ENCODE data around the gene PGM1. TPM values are rescaled to one million over a fixed set of nuclear protein-coding genes. Genes with fewer than 3 reads are reported as not detected.

The PGM1 gene
- total RNA-seq, 1 experiment from 2014 or later = 54.6 TPM

GRCh38 chr1:63619558-63619957 is 26.3 kb downstream of the PGM1 start:
- Histone ChIP-seq H3K36me3 (ENCODE audit: control insufficient read depth in 1 of 2, insufficient read depth in 2 of 2, low read length in 2 of 2) (no peaks in the 10 kb centered on the region), H3K4me2 (ENCODE audit: low read length) (no peak overlapping the region), H3K79me2 (ENCODE audit: insufficient read depth, low read length) (no peaks in the 10 kb centered on the region), H4K20me1 (ENCODE audit: insufficient read depth) (no peaks in the 10 kb centered on the region), H3K27ac (ENCODE audit: low read depth, low read length) (no peak overlapping the region), H3K4me3 (replicated peaks in 1 of 2; ENCODE audit: low read depth in 1 of 2, low read length in 2 of 2) (no peak overlapping the region), H3K9me3 (ENCODE audit: control insufficient read depth in 1 of 2, insufficient read depth in 1 of 2, low read depth in 1 of 2, low read length in 2 of 2) (no peaks in the 10 kb centered on the region), H3K9ac (ENCODE audit: low read length) (no peak overlapping the region), H3K4me1 (ENCODE audit: control insufficient read depth in 1 of 2, insufficient read depth in 2 of 2, low read length in 2 of 2) (peaks cover 0 to 4% of the 10 kb centered on the region in 2 experiments; a peak in 1 of 4 replicates), H3K9me2 (ENCODE audit: insufficient read depth) (no peaks in the 10 kb centered on the region), H2AFZ (ENCODE audit: low read depth, low read length, poor library complexity, severe bottlenecking) (no peak overlapping the region), H3K27me3 (ENCODE audit: insufficient read depth, low read length) (no peaks in the 10 kb centered on the region)
- ChIA-PET RAD21 (ENCODE audit: low non-redundant PET in 1 of 2, low total read pairs in 2 of 2, uncharacterized antibody in 2 of 2, unreplicated experiment in 2 of 2) (no interaction called here), POLR2A (no interaction called here), CTCF (no interaction called here)
- ATAC-seq (no peak), DNase-seq (ENCODE audit: low read depth, low spot score) (no peak)
- BruUV-seq (replicated peaks) = no TSS peak
- no peak for TF ChIP-seq REST (IDR thresholded peaks at IDR 0.05; ENCODE audit: low read depth)
- TF ChIP-seq TCF7L2 (IDR thresholded peaks at IDR 0.05; ENCODE audit: borderline replicate concordance, extremely low read depth, insufficient read depth, insufficient read length) = no peak
- no peak for TF ChIP-seq EZH2phosphoT487 (IDR thresholded peaks at IDR 0.05; ENCODE audit: borderline replicate concordance)
- TF ChIP-seq EGR1 (IDR thresholded peaks at IDR 0.05; ENCODE audit: low read depth) = no peak
- no peak for TF ChIP-seq RAD21 (IDR thresholded peaks at IDR 0.05; ENCODE audit: low read depth)
- no peak for TF ChIP-seq ZNF274 (IDR thresholded peaks at IDR 0.05; ENCODE audit: low read depth, low read length)
- intact Hi-C loops (cut with micrococcal nuclease) = no loop called here

Data from HCT116 (cell line).